OCI-LY1 (cell line): Measurements from ENCODE around the gene TOP3B.

Experiments
- H2AFZ ChIP-seq: fragments of 200-600 bp; sonication (generic), shearing (Covaris generic); 2 replicates; pipeline ENCODE4 v1.6.0; 2014; ENCODE audit warnings: antibody characterized with exemption, mild to moderate bottlenecking, low read length
- H3F3A ChIP-seq: fragments of 200-600 bp; sonication (generic), shearing (Covaris generic); 2 replicates; pipeline ENCODE4 v1.6.0; 2014; ENCODE audit warnings: mild to moderate bottlenecking, antibody characterized with exemption, low read length, moderate library complexity; ENCODE audit not compliant: insufficient read depth
- H3K27ac ChIP-seq: fragments of 200-600 bp; sonication (generic); 2 replicates; pipeline ENCODE4 v1.5.1; 2014; ENCODE audit warnings: low read length, mixed run types, mild to moderate bottlenecking, low read depth; ENCODE audit not compliant: poor library complexity, severe bottlenecking
- H3K27me3 ChIP-seq: fragments of 200-600 bp; sonication (generic); 2 replicates; pipeline ENCODE4 v1.6.0; 2014; ENCODE audit warnings: antibody characterized with exemption, mild to moderate bottlenecking, low read length, moderate library complexity; ENCODE audit not compliant: insufficient read depth
- H3K36me3 ChIP-seq: fragments of 200-600 bp; sonication (generic); 2 replicates; pipeline ENCODE4 v1.6.1; 2014; ENCODE audit warnings: mild to moderate bottlenecking, antibody characterized with exemption, low read length, moderate library complexity, mixed read lengths; ENCODE audit not compliant: insufficient read depth
- H3K4me1 ChIP-seq: fragments of 200-600 bp; sonication (generic); 2 replicates; pipeline ENCODE4 v1.5.1; 2014; ENCODE audit warnings: mild to moderate bottlenecking, low read length, moderate library complexity; ENCODE audit not compliant: insufficient read depth, severe bottlenecking
- H3K4me2 ChIP-seq: fragments of 200-600 bp; sonication (generic), shearing (Covaris generic); 2 replicates; pipeline ENCODE4 v1.6.1; 2014; ENCODE audit warnings: low read length
- H3K4me3 ChIP-seq: fragments of 200-600 bp; sonication (generic); 2 replicates; pipeline ENCODE4 v1.5.1; 2014; ENCODE audit warnings: low read length, low read depth, mild to moderate bottlenecking, mixed read lengths; ENCODE audit not compliant: poor library complexity, severe bottlenecking
- H3K79me2 ChIP-seq: fragments of 200-600 bp; shearing (Covaris generic); 2 replicates; pipeline ENCODE4 v1.6.1; 2016; ENCODE audit warnings: mixed run types, low read length, mixed read lengths; ENCODE audit not compliant: insufficient read depth
- H3K9ac ChIP-seq: fragments of 200-600 bp; sonication (generic), shearing (Covaris generic); 2 replicates; pipeline ENCODE4 v1.6.1; 2014; ENCODE audit warnings: mild to moderate bottlenecking, low read length, mixed read lengths
- H3K9me2 ChIP-seq: fragments of 200-600 bp; sonication (generic), shearing (Covaris generic); 2 replicates; pipeline ENCODE4 v1.6.1; 2014; ENCODE audit warnings: low read depth, mild to moderate bottlenecking, low read length, mixed read lengths
- H3K9me3 ChIP-seq: fragments of 200-600 bp; shearing (Covaris generic); 2 replicates; pipeline ENCODE4 v1.6.1; 2014; ENCODE audit warnings: low read length, mixed read lengths
- H4K20me1 ChIP-seq: fragments of 200-600 bp; sonication (generic), shearing (Covaris generic); 2 replicates; pipeline ENCODE4 v1.6.0; 2016; ENCODE audit warnings: mild to moderate bottlenecking, low read length; ENCODE audit not compliant: insufficient read depth
- EZH2 ChIP-seq: fragments of 200-600 bp; sonication (generic), shearing (Covaris generic); IDR thresholded peaks from 2 replicates; pipeline ENCODE4 v1.8.0; 2017; ENCODE audit warnings: borderline replicate concordance, mixed run types, mild to moderate bottlenecking, antibody characterized with exemption, low read length, moderate library complexity, mixed read lengths
- TF ChIP-seq, protein P1 (sequence below): fragments of 200-600 bp; sonication (generic), shearing (Covaris generic); IDR thresholded peaks from 2 replicates; pipeline ENCODE4 v1.5.1; 2017; ENCODE audit warnings: mild to moderate bottlenecking, antibody characterized with exemption, low read length, moderate library complexity, mixed read lengths

Gene TOP3B

DNA sequence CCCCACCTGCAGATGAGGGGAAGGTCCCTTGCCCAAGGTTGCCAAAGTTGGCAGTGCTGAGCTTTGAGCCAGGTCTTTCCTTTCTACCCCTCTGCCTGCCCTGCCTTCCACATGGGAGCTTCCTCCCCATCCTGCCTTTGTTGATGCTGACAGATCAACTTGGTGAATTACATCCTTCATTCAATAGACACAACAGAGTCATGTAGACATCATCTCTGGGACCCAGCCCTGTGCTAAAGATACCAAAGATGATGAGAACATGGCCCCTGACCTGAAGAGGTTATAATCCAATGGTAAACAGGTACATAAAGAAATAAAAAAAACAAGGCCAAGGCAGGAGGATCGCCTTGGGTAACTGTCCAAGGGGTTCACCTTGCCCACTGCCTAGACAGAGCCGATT lies 72.7 kb downstream of the TOP3B start:
- Histone ChIP-seq H2AFZ (no peak overlapping the region), H3K27me3 (no peaks in the 10 kb centered on the region), H3K4me1 (no peaks in the 10 kb centered on the region), H3K9ac (no peak overlapping the region), H3K79me2 (no peaks in the 10 kb centered on the region), H3K4me3 (no peak overlapping the region), H3F3A (no peaks in the 10 kb centered on the region), H3K4me2 (no peak overlapping the region), H3K36me3 (no peaks in the 10 kb centered on the region), H3K9me2 (no peaks in the 10 kb centered on the region), H4K20me1 (no peaks in the 10 kb centered on the region), H3K27ac (no peak overlapping the region), H3K9me3 (no peaks in the 10 kb centered on the region)
- no peak for TF ChIP-seq EZH2
- TF ChIP-seq, protein P1, sequence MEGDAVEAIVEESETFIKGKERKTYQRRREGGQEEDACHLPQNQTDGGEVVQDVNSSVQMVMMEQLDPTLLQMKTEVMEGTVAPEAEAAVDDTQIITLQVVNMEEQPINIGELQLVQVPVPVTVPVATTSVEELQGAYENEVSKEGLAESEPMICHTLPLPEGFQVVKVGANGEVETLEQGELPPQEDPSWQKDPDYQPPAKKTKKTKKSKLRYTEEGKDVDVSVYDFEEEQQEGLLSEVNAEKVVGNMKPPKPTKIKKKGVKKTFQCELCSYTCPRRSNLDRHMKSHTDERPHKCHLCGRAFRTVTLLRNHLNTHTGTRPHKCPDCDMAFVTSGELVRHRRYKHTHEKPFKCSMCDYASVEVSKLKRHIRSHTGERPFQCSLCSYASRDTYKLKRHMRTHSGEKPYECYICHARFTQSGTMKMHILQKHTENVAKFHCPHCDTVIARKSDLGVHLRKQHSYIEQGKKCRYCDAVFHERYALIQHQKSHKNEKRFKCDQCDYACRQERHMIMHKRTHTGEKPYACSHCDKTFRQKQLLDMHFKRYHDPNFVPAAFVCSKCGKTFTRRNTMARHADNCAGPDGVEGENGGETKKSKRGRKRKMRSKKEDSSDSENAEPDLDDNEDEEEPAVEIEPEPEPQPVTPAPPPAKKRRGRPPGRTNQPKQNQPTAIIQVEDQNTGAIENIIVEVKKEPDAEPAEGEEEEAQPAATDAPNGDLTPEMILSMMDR, result no peak

DNA sequence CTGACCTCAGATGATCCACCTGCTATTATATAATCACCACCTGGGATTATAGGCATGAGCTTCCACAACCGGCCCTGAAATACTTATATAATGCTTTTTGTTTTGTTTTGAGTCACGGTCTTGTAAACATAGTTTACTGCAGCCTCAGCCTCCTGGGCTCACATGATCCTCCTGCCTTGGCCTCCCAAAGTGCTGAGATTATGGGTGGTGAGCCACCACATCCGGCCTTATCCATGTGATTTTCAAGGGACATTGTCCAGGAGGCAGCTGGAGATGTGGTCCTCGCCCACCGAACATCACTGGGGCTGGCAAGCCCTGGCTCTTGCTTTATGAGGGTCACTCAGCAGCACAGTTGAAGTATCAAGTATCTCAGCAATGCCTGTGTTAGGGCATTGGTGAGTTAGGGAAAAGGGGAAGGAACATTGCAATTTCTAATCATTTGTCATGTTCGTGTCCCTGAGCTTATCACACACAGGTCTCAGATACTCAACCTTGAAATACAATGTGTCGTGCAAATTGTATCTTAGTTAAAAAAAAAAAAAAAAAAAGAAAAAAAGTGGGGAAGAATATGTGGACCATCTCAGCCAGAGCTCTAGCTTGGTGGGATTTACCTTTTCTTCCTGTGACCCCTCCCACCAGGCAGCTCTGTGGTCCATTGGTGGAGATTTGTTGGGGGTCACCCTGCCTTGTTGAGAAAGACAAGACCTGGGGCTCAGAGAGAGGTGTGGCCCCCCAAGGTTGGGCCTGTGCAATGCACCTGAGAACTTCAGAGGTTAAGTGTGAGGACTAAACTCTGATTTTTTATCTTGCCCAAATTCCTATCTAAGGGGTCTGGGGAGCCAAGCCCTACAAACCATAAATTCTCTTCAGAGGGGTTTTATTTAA lies 74.7 kb downstream of the TOP3B start:
- Histone ChIP-seq H3K9ac (no peak overlapping the region), H3K36me3 (no peaks in the 10 kb centered on the region), H4K20me1 (no peaks in the 10 kb centered on the region), H3K27ac (no peak overlapping the region), H3K79me2 (no peaks in the 10 kb centered on the region), H3K9me3 (no peaks in the 10 kb centered on the region), H3K4me1 (no peaks in the 10 kb centered on the region), H3F3A (no peaks in the 10 kb centered on the region), H3K27me3 (no peaks in the 10 kb centered on the region), H3K4me2 (no peak overlapping the region), H3K4me3 (no peak overlapping the region), H2AFZ (no peak overlapping the region), H3K9me2 (no peaks in the 10 kb centered on the region)
- TF ChIP-seq, protein P1, result no peak
- TF ChIP-seq EZH2, result no peak
